GM21529 (cell line): ENCODE measurements around the gene PILRA.
"Not testable (repeated sequence)": the region's sequence is repeated elsewhere in the genome, so short reads cannot be mapped to it uniquely, and the experiment has no call there.

Source experiments
- ATAC-seq: cut with Tn5 transposase; IDR thresholded peaks from one replicate; pipeline ENCODE4 v1.9.1; 2021; ENCODE audit not compliant: unreplicated experiment

PILRA gene

GRCh38 chr7:100357131-100357561, 16.1 kb upstream of the PILRA start:
- ATAC-seq = no peak

- no peak for ATAC-seq
Observed at GRCh38 chr7:100358027-100358856, 15.0 kb upstream of the PILRA start, which contains the start of gene PILRB. Gene PILRB (plus strand): TSS chr7:100358117. CDS start chr7:100358303, 186 bp downstream.

GRCh38 chr7:100358857-100359212, 14.5 kb upstream of the PILRA start:
- no peak for ATAC-seq

- ATAC-seq = no peak
Observed at GRCh38 chr7:100360135-100360854, 13.0 kb upstream of the PILRA start.

- no peak for ATAC-seq
Observed at GRCh38 chr7:100363098-100363497, 10.2 kb upstream of the PILRA start.

- ATAC-seq = not testable (repeated sequence)
Observed at GRCh38 chr7:100363797-100364196, 9.5 kb upstream of the PILRA start.

- no peak for ATAC-seq
Observed at GRCh38 chr7:100364480-100364879, 8.8 kb upstream of the PILRA start.

- not testable (repeated sequence) for ATAC-seq
Observed at GRCh38 chr7:100365998-100366367, 7.3 kb upstream of the PILRA start.

- peak; percentile 31 for ATAC-seq
Observed at GRCh38 chr7:100366411-100367250, 6.7 kb upstream of the PILRA start.

- ATAC-seq = no peak
Observed at GRCh38 chr7:100367251-100367620, 6.1 kb upstream of the PILRA start.

GRCh38 chr7:100367676-100368613, 5.3 kb upstream of the PILRA start:
- no peak for ATAC-seq

GRCh38 chr7:100369105-100369504, 4.2 kb upstream of the PILRA start:
- peak; percentile 65 for ATAC-seq

- no peak for ATAC-seq
Observed at GRCh38 chr7:100370303-100370702, 3.0 kb upstream of the PILRA start.

- no peak for ATAC-seq
Observed at GRCh38 chr7:100370746-100371145, 2.5 kb upstream of the PILRA start.

GRCh38 chr7:100371561-100372171, 1.6 kb upstream of the PILRA start:
- ATAC-seq = no peak

- ATAC-seq = no peak
Observed at GRCh38 chr7:100372256-100372655, 1.0 kb upstream of the PILRA start.

GRCh38 chr7:100372694-100373093, 593 bp upstream of the PILRA start:
- no peak for ATAC-seq

GRCh38 chr7:100373870-100374598, 747 bp downstream of the PILRA start:
- peak; percentile 38 for ATAC-seq

- ATAC-seq = no peak
Observed at GRCh38 chr7:100374601-100375000, 1.3 kb downstream of the PILRA start.
